PFSK-1 (cell line): ENCODE measurements around the gene OSGEP.

ENCODE experiments used
- FOXP2 ChIP-seq: optimal IDR thresholded peaks from 2 replicates; pipeline ENCODE3; 2011; ENCODE audit warnings: borderline replicate concordance, control low read depth, inconsistent platforms; ENCODE audit not compliant: insufficient read depth; ENCODE audit errors: extremely low read length, extremely low read depth
- POLR2AphosphoS5 ChIP-seq: IDR thresholded peaks from 2 replicates; pipeline ENCODE4 v1.6.1; 2012; ENCODE audit warnings: low read depth, mild to moderate bottlenecking, control low read depth, low read length, moderate library complexity
- TAF1 ChIP-seq: IDR thresholded peaks from 2 replicates; pipeline ENCODE4 v1.6.1; 2012; ENCODE audit warnings: low read length, control low read depth, borderline replicate concordance; ENCODE audit not compliant: insufficient read depth
- TF ChIP-seq, protein P1 (sequence below), 2 experiments: IDR thresholded peaks; 2 replicates each; pipeline versions ENCODE4 v1.6.1 to v1.8.0; 2011 to 2012; ENCODE audit warnings: low read depth in 2 of 2, low read length in 2 of 2, control low read depth in 1 of 2, inconsistent platforms in 1 of 2, mild to moderate bottlenecking in 1 of 2, moderate library complexity in 1 of 2; ENCODE audit not compliant: insufficient read depth in 1 of 2

DNA sequence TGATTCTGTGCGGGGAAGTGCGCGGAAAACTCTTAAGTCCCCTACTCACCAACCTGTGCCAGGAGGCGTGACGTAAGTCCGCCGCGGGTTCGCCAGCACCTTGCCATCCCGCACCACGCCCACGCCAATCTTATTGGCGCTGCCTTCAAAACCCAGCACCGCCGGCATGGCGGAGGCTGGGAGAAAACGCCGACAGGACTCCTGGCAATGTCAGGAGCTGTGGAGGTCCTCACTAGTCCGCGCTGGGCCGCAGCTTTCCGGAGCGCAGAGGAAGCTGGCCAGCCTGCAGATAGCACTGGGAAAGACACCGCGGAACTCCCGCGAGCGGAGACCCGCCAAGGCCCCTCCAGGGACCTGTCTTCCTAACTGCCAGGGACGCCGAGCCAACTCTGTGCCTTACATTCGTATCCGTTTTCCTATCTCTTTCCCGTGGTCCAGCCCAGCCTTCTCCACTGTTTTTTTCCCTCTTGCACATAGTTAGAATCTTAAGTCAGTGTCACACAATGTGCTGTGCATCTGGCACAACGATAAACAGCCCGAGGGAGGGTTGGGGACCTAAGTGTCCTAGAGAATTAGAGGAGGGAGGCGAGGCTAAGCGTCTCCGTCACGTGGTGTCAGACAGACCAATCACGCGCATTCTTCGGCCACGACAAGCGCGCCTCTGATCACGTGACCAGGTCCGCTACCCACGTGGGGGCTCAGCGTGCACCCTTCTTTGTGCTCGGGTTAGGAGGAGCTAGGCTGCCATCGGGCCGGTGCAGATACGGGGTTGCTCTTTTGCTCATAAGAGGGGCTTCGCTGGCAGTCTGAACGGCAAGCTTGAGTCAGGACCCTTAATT lies at the start of gene OSGEP, which contains the start of gene APEX1:
- TF ChIP-seq POLR2AphosphoS5 (peak; percentile 38; the same call in 1 of the 2 replicates), FOXP2 (no peak), TAF1 (no peak)
- TF ChIP-seq, protein P1, sequence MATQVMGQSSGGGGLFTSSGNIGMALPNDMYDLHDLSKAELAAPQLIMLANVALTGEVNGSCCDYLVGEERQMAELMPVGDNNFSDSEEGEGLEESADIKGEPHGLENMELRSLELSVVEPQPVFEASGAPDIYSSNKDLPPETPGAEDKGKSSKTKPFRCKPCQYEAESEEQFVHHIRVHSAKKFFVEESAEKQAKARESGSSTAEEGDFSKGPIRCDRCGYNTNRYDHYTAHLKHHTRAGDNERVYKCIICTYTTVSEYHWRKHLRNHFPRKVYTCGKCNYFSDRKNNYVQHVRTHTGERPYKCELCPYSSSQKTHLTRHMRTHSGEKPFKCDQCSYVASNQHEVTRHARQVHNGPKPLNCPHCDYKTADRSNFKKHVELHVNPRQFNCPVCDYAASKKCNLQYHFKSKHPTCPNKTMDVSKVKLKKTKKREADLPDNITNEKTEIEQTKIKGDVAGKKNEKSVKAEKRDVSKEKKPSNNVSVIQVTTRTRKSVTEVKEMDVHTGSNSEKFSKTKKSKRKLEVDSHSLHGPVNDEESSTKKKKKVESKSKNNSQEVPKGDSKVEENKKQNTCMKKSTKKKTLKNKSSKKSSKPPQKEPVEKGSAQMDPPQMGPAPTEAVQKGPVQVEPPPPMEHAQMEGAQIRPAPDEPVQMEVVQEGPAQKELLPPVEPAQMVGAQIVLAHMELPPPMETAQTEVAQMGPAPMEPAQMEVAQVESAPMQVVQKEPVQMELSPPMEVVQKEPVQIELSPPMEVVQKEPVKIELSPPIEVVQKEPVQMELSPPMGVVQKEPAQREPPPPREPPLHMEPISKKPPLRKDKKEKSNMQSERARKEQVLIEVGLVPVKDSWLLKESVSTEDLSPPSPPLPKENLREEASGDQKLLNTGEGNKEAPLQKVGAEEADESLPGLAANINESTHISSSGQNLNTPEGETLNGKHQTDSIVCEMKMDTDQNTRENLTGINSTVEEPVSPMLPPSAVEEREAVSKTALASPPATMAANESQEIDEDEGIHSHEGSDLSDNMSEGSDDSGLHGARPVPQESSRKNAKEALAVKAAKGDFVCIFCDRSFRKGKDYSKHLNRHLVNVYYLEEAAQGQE (IDR thresholded peaks at IDR 0.05; ENCODE audit: insufficient read depth in 1 of 2, low read depth in 2 of 2, low read length in 2 of 2) = no peak
